GM12873 (cell line): ENCODE data around the gene SOX4.

ENCODE experiments used
- TF ChIP-seq, protein P1 (sequence below): IDR thresholded peaks from 2 replicates; pipeline ENCODE4 v1.5.1; 2012; ENCODE audit warnings: low read depth, mild to moderate bottlenecking, moderate library complexity, low read length, control low read depth; ENCODE audit not compliant: insufficient read depth; ENCODE audit errors: missing control alignments

Gene SOX4

DNA sequence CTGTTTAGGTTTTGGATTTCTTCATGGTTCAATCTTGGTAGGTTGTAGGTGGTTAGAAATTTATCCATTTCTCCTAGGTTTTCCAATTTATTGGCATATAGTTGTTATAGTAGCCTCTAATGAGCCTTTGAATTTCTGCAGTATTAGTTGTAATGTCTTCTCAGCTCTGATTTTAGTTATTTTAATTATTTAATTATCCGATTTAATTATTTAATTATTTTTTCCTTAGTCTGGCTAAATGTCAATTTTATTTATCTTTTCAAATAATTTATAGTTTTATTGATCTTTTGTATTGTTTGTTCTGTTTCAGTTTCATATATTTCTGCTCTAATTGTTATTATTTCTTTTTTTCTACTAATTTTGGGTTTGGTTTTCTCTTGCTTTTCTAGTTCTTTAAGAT is 28.1 kb upstream of the SOX4 start:
- TF ChIP-seq, protein P1, sequence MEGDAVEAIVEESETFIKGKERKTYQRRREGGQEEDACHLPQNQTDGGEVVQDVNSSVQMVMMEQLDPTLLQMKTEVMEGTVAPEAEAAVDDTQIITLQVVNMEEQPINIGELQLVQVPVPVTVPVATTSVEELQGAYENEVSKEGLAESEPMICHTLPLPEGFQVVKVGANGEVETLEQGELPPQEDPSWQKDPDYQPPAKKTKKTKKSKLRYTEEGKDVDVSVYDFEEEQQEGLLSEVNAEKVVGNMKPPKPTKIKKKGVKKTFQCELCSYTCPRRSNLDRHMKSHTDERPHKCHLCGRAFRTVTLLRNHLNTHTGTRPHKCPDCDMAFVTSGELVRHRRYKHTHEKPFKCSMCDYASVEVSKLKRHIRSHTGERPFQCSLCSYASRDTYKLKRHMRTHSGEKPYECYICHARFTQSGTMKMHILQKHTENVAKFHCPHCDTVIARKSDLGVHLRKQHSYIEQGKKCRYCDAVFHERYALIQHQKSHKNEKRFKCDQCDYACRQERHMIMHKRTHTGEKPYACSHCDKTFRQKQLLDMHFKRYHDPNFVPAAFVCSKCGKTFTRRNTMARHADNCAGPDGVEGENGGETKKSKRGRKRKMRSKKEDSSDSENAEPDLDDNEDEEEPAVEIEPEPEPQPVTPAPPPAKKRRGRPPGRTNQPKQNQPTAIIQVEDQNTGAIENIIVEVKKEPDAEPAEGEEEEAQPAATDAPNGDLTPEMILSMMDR = no peak

DNA sequence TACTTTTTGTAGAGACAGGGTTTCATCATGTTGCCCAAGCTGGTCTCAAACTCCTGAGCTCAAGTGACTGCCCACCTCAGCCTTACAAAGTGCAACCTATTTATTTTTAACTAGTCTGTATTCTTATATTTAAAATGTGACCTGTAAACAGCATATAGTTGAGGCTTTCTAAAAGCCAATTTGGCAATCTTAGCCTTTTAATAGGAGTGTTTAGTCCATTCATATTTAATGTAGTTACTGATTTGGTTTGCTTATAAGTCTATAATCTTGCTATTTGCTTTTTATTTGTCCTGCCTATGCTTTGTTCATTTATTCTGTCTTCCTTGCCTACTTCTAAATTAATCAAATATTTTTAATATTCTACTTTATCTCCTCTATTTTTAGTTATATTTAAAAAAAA is 15.0 kb upstream of the SOX4 start:
- TF ChIP-seq, protein P1 = no peak

DNA sequence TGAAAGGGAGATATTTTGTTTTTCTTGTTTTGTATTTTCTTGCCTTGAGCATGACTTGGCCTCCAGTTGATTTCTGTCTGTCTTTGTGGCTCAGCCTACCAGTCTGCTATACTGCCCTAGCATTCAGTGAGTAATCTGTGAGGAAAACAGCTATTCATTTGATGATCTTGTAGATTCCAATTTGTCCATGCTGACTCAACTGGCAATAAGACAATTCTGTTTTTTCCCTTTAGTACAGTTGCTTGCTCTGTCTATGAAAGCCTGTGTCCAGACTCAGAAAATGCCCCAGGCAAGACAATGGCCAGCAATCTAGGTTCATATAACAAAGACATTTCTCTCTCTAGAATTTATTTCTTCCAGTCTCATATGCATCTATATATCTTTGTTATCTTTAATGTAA is 10.9 kb upstream of the SOX4 start:
- TF ChIP-seq, protein P1 = no peak

DNA sequence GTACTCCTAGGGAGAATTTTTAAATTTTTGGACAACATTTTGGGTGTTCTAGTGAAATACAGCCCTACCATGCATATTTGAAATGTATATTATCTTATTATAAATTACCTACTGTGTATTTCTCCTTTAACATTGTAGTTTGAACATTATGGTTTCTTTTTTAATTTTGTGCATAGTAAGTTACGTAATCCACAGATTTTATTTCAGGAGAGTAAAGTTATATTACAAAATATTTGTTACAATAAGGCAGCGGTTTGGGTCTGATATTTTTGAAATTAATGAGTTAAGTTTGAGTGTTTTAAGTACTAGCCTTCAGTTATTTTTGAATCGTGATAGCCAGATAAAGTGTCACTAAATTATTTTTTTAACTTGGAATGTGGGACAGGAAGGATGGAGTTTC is 7.3 kb upstream of the SOX4 start:
- TF ChIP-seq, protein P1 = no peak

DNA sequence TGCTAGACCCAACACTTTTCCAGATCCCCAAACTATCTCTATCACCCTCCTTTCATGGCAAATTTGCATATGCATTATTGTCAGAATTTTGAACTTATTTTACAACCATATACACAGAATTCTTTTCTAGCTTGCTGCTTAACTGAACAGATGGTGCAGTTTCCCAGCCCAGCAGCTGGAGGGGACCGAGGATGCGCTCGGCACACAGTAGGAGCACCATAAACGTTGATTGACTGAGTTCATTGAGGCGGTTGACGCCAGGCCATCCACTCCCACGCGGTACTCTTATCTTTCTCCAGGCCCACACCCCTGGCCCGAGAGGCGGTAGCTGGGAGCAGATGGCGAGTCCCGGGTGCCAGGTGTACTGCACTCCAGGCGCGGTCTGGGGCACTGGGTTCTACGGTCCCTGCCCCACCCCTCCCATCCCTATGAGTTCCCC is 6.8 kb upstream of the SOX4 start:
- TF ChIP-seq, protein P1 = no peak

DNA sequence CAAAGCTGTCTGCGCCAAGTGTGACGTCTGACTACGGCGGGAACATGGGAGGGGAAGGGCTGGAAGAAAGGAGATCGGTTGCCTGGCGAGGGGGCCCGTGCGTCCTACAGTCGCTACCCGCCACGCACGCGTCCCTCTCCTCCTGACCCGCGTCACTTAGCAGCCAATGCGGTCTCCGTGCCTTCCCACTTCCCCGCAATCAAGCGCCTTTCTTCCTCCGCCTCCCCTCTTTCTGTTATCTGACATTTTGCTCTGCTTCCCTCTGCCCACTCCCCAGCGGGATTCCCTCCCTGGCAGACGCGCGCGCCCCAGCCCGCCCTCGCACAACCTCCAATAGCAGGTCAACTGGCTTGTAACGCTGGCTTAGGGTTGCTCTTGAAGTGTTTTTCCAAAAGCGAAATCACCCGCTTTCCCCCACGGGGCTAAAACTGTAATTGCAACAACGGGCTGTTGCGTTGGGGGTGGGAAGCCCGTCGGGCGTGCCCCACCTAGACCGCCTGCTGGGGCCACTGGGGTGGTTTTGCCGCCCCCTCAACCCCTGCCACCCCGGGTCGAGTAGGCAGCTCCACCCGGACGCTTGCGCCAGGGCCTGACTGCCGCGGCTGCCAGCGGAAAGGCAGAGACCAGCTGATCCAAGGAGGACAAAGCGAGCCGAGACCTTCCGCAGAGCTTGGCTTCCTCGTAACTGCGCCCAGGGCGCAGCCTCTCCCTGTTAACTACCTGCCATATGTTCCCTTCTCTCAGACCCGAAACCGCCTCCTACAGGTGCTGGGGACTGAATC is 6.2 kb upstream of the SOX4 start:
- TF ChIP-seq, protein P1 = peak; percentile 47

DNA sequence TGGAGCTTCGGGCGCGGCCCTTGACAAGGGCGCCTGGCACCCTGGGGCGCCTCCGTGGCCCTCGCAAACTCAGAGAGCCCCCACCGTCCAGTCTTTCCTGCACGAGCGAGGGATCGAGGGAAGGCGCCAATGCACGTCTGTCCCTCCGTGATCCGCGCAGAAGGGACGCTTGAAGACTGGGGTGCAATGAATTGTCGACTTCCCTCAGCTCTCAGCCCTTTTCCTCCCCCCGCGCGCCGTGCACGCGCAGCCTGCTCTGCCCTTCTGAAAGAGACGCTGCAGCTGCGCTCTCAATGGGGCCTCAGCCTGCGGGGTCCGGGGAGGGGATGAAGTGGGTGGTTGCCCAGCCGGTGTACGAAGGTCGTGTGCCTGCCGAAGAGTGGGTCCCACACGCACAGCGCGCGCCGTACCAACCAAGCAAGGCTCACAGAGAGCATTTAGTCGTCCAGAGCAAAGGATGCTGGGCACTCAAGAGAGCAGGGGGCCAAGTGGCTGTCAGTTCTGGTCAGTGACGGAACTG is 5.5 kb upstream of the SOX4 start:
- TF ChIP-seq, protein P1 = no peak
